ENCODE data around the gene TPPP2. TPM values are rescaled to one million over a fixed set of nuclear protein-coding genes. Genes with fewer than 3 reads are reported as not detected.

TPPP2 gene
- total RNA-seq, 4 donors from 2014 or later = 0.71 TPM; not detected in 3

DNA sequence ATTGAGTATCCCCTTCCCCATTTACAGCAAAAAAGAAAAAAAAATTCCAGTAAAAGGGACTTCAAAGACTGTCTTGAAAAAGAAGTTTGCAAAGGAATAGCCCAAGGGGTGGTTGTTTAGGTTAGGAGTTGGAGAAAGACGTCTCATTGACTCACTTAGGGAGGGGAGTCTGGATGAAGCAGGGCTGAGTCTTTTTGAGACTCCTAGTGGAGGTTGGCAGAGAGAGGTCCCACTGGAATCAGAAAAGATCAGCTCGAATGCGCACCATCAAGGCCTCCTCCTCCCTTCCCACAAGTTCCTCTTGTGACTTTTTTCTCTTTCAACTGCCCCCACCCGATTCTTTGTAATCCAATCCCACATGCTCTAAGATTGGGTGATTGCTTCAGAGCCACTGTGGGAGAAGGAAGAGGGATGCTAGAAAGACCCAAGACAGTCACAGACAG, 42.0 kb downstream of the TPPP2 start:
- 26 to 34% methylated on average over 4 of the region's 4 CpGs for WGBS, 2 donors
- intact Hi-C loops (cut with DNase I; ENCODE audit: low total_unique reads) = no loop called here
- DNase-seq (ENCODE audit: low spot score in 2 of 2) = peak; percentile 54 to 79
- no peak for TF ChIP-seq POLR2A (IDR thresholded peaks at IDR 0.05)
- TF ChIP-seq, protein P1, sequence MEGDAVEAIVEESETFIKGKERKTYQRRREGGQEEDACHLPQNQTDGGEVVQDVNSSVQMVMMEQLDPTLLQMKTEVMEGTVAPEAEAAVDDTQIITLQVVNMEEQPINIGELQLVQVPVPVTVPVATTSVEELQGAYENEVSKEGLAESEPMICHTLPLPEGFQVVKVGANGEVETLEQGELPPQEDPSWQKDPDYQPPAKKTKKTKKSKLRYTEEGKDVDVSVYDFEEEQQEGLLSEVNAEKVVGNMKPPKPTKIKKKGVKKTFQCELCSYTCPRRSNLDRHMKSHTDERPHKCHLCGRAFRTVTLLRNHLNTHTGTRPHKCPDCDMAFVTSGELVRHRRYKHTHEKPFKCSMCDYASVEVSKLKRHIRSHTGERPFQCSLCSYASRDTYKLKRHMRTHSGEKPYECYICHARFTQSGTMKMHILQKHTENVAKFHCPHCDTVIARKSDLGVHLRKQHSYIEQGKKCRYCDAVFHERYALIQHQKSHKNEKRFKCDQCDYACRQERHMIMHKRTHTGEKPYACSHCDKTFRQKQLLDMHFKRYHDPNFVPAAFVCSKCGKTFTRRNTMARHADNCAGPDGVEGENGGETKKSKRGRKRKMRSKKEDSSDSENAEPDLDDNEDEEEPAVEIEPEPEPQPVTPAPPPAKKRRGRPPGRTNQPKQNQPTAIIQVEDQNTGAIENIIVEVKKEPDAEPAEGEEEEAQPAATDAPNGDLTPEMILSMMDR (IDR thresholded peaks at IDR 0.05) = no peak
- H3K4me3 ChIP-seq (ENCODE audit: low read depth, poor library complexity, severe bottlenecking) = no peak overlapping the region

DNA sequence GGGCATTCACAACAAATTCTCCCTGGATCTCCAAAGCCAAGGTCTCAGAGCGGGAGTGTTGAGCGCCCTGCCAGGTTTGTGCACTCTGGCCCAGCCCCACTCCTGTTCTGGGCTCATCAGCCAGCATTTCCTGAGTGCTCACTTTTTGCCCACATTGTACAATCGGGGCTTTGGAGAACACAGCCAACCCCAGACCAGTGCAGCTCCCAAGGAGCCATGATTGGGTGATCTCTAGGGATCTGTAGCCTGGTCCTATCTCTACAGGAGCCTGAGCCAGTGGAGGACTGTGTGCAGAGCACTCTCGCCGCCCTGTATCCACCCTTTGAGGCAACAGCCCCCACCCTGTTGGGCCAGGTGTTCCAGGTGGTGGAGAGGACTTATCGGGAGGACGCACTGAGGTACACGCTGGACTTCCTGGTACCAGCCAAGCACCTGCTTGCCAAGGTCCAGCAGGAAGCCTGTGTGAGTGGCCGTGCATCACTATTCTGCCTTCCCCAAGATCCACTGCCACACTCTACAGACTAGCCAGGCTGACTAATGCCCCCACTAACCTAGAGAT, 42.8 kb downstream of the TPPP2 start:
- peak in 1 of 2 donors; percentile 83 for DNase-seq (ENCODE audit: low spot score in 2 of 2)
- intact Hi-C loops (cut with DNase I; ENCODE audit: low total_unique reads) = no loop called here
- no peak for TF ChIP-seq POLR2A (IDR thresholded peaks at IDR 0.05)
- TF ChIP-seq, protein P1 (IDR thresholded peaks at IDR 0.05) = no peak
- H3K4me3 ChIP-seq (ENCODE audit: low read depth, poor library complexity, severe bottlenecking) = no peak overlapping the region
- WGBS, 2 donors = 86 to 90% methylated on average over 9 of the region's 9 CpGs

DNA sequence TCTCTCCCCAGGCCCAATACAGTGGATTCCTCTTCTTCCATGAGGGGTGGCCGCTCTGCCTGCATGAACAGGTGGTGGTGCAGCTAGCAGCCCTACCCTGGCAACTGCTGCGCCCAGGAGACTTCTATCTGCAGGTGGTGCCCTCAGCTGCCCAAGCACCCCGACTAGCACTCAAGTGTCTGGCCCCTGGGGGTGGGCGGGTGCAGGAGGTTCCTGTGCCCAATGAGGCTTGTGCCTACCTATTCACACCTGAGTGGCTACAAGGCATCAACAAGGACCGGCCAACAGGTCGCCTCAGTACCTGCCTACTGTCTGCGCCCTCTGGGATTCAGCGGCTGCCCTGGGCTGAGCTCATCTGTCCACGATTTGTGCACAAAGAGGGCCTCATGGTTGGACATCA, 43.9 kb downstream of the TPPP2 start:
- intact Hi-C loops (cut with DNase I; ENCODE audit: low total_unique reads) = no loop called here
- TF ChIP-seq POLR2A (IDR thresholded peaks at IDR 0.05) = no peak
- TF ChIP-seq, protein P1 (IDR thresholded peaks at IDR 0.05) = no peak
- WGBS, 2 donors = 87 to 93% methylated on average over 8 to 9 of the region's 9 CpGs
- H3K4me3 ChIP-seq (ENCODE audit: low read depth, poor library complexity, severe bottlenecking) = no peak overlapping the region
- DNase-seq (ENCODE audit: low spot score in 2 of 2) = peak in 1 of 2 donors; percentile 77

DNA sequence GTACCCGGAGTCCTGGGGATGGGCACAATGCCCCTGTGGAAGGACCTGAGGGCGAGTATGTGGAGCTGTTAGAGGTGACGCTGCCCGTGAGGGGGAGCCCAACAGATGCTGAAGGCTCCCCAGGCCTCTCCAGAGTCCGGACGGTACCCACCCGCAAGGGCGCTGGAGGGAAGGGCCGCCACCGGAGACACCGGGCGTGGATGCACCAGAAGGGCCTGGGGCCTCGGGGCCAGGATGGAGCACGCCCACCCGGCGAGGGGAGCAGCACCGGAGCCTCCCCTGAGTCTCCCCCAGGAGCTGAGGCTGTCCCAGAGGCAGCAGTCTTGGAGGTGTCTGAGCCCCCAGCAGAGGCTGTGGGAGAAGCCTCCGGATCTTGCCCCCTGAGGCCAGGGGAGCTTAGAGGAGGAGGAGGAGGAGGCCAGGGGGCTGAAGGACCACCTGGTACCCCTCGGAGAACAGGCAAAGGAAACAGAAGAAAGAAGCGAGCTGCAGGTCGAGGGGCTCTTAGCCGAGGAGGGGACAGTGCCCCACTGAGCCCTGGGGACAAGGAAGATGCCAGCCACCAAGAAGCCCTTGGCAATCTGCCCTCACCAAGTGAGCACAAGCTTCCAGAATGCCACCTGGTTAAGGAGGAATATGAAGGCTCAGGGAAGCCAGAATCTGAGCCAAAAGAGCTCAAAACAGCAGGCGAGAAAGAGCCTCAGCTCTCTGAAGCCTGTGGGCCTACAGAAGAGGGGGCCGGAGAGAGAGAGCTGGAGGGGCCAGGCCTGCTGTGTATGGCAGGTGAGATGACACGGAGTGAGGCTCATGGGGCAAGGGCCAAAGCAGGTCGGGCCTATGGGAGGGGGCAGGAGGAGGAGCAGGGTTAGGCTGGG, 44.6 kb downstream of the TPPP2 start:
- intact Hi-C loops (cut with DNase I; ENCODE audit: low total_unique reads) = no loop called here
- no peak overlapping the region for H3K4me3 ChIP-seq (ENCODE audit: low read depth, poor library complexity, severe bottlenecking)
- 75 to 79% methylated on average over 14 to 26 of the region's 26 CpGs for WGBS, 2 donors
- TF ChIP-seq, protein P1 (IDR thresholded peaks at IDR 0.05) = no peak
- TF ChIP-seq POLR2A (IDR thresholded peaks at IDR 0.05) = no peak
- DNase-seq (ENCODE audit: low spot score in 2 of 2) = peak in 1 of 2 donors; percentile 79

DNA sequence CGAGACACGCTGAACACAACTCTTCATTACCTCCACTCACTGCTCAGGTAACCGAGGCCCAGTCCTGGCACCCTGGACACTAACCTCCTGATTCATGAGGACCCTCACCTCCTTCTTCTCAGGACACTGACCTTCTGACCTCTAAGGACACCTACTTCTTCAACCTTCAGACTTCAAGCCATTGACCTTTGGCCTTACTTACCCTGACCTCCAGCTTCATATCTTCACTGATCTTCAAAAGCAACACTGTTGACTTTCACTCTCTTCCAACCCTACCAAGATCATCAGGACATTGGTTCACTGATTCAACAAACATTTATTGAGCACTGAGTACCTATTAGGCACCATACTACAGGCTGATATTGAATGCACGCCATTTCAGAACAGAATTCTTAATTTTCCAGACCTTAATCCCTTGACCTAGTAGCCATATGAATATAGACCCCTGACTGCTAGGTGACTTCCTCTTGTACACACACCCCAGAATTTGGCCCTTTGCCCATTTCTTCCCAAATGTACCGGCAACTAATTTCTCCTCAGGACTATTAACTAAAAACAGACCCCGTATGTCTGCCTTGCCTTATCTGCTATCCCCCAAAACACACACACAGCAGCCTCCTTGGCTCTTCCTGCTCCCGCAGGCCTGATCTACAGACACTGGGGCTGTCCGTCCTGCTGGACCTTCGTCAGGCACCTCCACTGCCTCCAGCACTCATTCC, 45.9 kb downstream of the TPPP2 start:
- no peak overlapping the region for H3K4me3 ChIP-seq (ENCODE audit: low read depth, poor library complexity, severe bottlenecking)
- no peak for DNase-seq (ENCODE audit: low spot score in 2 of 2)
- TF ChIP-seq, protein P1 (IDR thresholded peaks at IDR 0.05) = no peak
- no peak for TF ChIP-seq POLR2A (IDR thresholded peaks at IDR 0.05)
- intact Hi-C loops (cut with DNase I; ENCODE audit: low total_unique reads) = no loop called here
- 86 to 88% methylated on average over 9 of the region's 9 CpGs for WGBS, 2 donors
